HCT116 (cell line): Measurements from ENCODE around the gene PDZRN4. TPM values are rescaled to one million over a fixed set of nuclear protein-coding genes. Genes with fewer than 3 reads are reported as not detected.

Experiments used
- ATAC-seq: fragments of 200-7000 bp; cut with Tn5 transposase; 2 replicates; pipeline ENCODE4 v1.9.1; 2020; ENCODE audit warnings: mild to moderate bottlenecking, moderate library complexity
- BruUV-seq: library from RNA; stranded (reverse); fragments of 400-500 nt; replicated peaks from 2 replicates; lab custom pipeline; 2021; lab: Mats Ljungman, UMichigan
- CTCF ChIA-PET: fragments of 300-600 bp; sonication (Branson Sonifier 250); formaldehyde crosslinking; loops from one replicate; lab custom pipeline; 2021; ENCODE audit warnings: antibody characterized with exemption; lab: Charles Lee
- POLR2A ChIA-PET: fragments of 300-600, 350-600 bp; sonication (Branson Sonifier 250); formaldehyde crosslinking; loops from one replicate; lab custom pipeline; 2021; ENCODE audit warnings: antibody characterized with exemption; lab: Charles Lee
- RAD21 ChIA-PET, 2 experiments: fragments of 300-600 bp; sonication (Branson Sonifier 250); formaldehyde crosslinking; loops; one replicate each; lab custom pipeline; 2023; ENCODE audit warnings: low total read pairs in 2 of 2; ENCODE audit not compliant: uncharacterized antibody in 2 of 2, unreplicated experiment in 2 of 2, low non-redundant PET in 1 of 2; lab: Charles Lee
- DNase-seq: peaks from one replicate; pipeline ENCODE4 v3.0.0-alpha.2; 2010; ENCODE audit warnings: low read depth, low spot score
- H2AFZ ChIP-seq: fragments of 200-600 bp; shearing (Covaris generic), sonication (generic); 2 replicates; pipeline ENCODE4 v1.6.1; 2017; ENCODE audit warnings: low read depth, mixed run types, mixed read lengths, antibody characterized with exemption, low read length; ENCODE audit not compliant: poor library complexity, severe bottlenecking
- H3K27ac ChIP-seq: 2 replicates; pipeline ENCODE4 v1.5.1; 2012; ENCODE audit warnings: low read depth, low read length
- H3K27me3 ChIP-seq: fragments of 200-600 bp; sonication (generic); 2 replicates; pipeline ENCODE4 v1.6.1; 2016; ENCODE audit warnings: mixed run types, low read length, mixed read lengths; ENCODE audit not compliant: insufficient read depth
- H3K36me3 ChIP-seq, 2 experiments: fragments of 200-500 bp in 1 of 2; fragments of 200-600 bp in 1 of 2; sonication (Bioruptor generic) in 1 of 2; sonication (generic) in 1 of 2; 2 replicates each; pipeline versions ENCODE4 v1.5.1 to v1.6.1; 2014 to 2016; ENCODE audit warnings: low read length in 2 of 2, inconsistent platforms in 1 of 2, mixed read lengths in 1 of 2, mixed run types in 1 of 2; ENCODE audit not compliant: insufficient read depth in 2 of 2, control insufficient read depth in 1 of 2
- H3K4me1 ChIP-seq, 2 experiments: fragments of 200-600 bp in 1 of 2; sonication (generic) in 1 of 2; 2 replicates each; pipeline versions ENCODE4 v1.5.1 to v1.6.1; 2012 to 2017; ENCODE audit warnings: low read length in 2 of 2, inconsistent platforms in 1 of 2, mild to moderate bottlenecking in 1 of 2, mixed read lengths in 1 of 2, mixed run types in 1 of 2, moderate library complexity in 1 of 2; ENCODE audit not compliant: insufficient read depth in 2 of 2, control insufficient read depth in 1 of 2
- H3K4me2 ChIP-seq: fragments of 200-600 bp; sonication (generic); 2 replicates; pipeline ENCODE4 v1.6.1; 2017; ENCODE audit warnings: mixed run types, low read length, mixed read lengths
- H3K4me3 ChIP-seq, 2 experiments: fragments of 200-600 bp in 1 of 2; sonication (generic) in 1 of 2; replicated peaks in 1 of 2; 2 replicates each; pipeline ENCODE4 v1.5.1; 2011 to 2016; ENCODE audit warnings: low read length in 2 of 2, control low read depth in 1 of 2, low read depth in 1 of 2, mild to moderate bottlenecking in 1 of 2, mixed read lengths in 1 of 2, mixed run types in 1 of 2
- H3K79me2 ChIP-seq: fragments of 200-600 bp; sonication (generic); 2 replicates; pipeline ENCODE4 v1.6.1; 2017; ENCODE audit warnings: mild to moderate bottlenecking, mixed run types, low read length, moderate library complexity, mixed read lengths; ENCODE audit not compliant: insufficient read depth
- H3K9ac ChIP-seq: fragments of 200-600 bp; sonication (generic); 2 replicates; pipeline ENCODE4 v1.6.1; 2016; ENCODE audit warnings: low read length, mixed read lengths
- H3K9me2 ChIP-seq: fragments of 200-600 bp; sonication (generic), shearing (Covaris generic); 2 replicates; pipeline ENCODE4 v1.6.1; 2017; ENCODE audit warnings: mixed run types, mild to moderate bottlenecking, moderate library complexity; ENCODE audit not compliant: insufficient read depth
- H3K9me3 ChIP-seq, 2 experiments: fragments of 200-500 bp in 1 of 2; fragments of 200-600 bp in 1 of 2; sonication (Bioruptor generic) in 1 of 2; sonication (generic) in 1 of 2; 2 replicates each; pipeline ENCODE4 v1.6.1; 2014 to 2017; ENCODE audit warnings: low read length in 2 of 2, mixed read lengths in 2 of 2, inconsistent platforms in 1 of 2, low read depth in 1 of 2, mild to moderate bottlenecking in 1 of 2, mixed run types in 1 of 2, moderate library complexity in 1 of 2; ENCODE audit not compliant: control insufficient read depth in 1 of 2, insufficient read depth in 1 of 2
- H4K20me1 ChIP-seq: fragments of 200-600 bp; sonication (generic), shearing (Covaris generic); 2 replicates; pipeline ENCODE4 v1.6.1; 2017; ENCODE audit warnings: mixed run types, mild to moderate bottlenecking, moderate library complexity; ENCODE audit not compliant: insufficient read depth
- EZH2 ChIP-seq: fragments of 200-600 bp; sonication (generic); IDR thresholded peaks from 2 replicates; pipeline ENCODE4 v1.6.1; 2017; ENCODE audit warnings: antibody characterized with exemption, mixed run types
- EZH2phosphoT487 ChIP-seq: fragments of 200-600 bp; IDR thresholded peaks from 2 replicates; pipeline ENCODE4 v1.6.1; 2018; ENCODE audit warnings: antibody characterized with exemption, borderline replicate concordance
- FOSL1 ChIP-seq: IDR thresholded peaks from 2 replicates; pipeline ENCODE4 v1.6.1; 2012; ENCODE audit warnings: low read depth
- MAX ChIP-seq: IDR thresholded peaks from 2 replicates; pipeline ENCODE4 v1.6.1; 2012
- REST ChIP-seq: IDR thresholded peaks from 2 replicates; pipeline ENCODE4 v1.6.1; 2012; ENCODE audit warnings: low read depth
- SP1 ChIP-seq: IDR thresholded peaks from 2 replicates; pipeline ENCODE4 v1.6.1; 2012; ENCODE audit warnings: low read depth
- YY1 ChIP-seq: IDR thresholded peaks from 2 replicates; pipeline ENCODE4 v1.6.1; 2011; ENCODE audit warnings: low read length, low read depth, moderate library complexity, mild to moderate bottlenecking; ENCODE audit not compliant: insufficient replicate concordance; ENCODE audit errors: extremely low read depth
- ZFX ChIP-seq: fragments of 450-650 bp; IDR thresholded peaks from 2 replicates; pipeline ENCODE4 v1.6.1; 2017
- intact Hi-C: fragments of 100-400 bp; cut with micrococcal nuclease; formaldehyde crosslinking; loops from 2 replicates; pipeline ENCODE4 v1.10.0; 2022
- total RNA-seq: library from RNA; stranded (reverse); gene quantifications from one replicate; pipeline ENCODE4 v1.2.1, GENCODE V29; 2021; ENCODE audit not compliant: unreplicated experiment

Gene PDZRN4
- total RNA-seq, 1 experiment from 2014 or later: not detected

- TF ChIP-seq REST: no peak
- no peak for TF ChIP-seq EZH2
- no peak for TF ChIP-seq MAX
- TF ChIP-seq YY1: no peak
- no peak for TF ChIP-seq SP1
- no peak for TF ChIP-seq FOSL1
- no peak for TF ChIP-seq ZFX
Measured at GRCh38 chr12:41604830-41605229, 416.7 kb downstream of the PDZRN4 start (continued).

- RAD21 ChIA-PET: no interaction called here
- no peak overlapping the region for H3K4me3 ChIP-seq
- H3K9me2 ChIP-seq: no peaks in the 10 kb centered on the region
- intact Hi-C loops: no loop called here
- CTCF ChIA-PET: no interaction called here
- no peak for TF ChIP-seq EZH2phosphoT487
- no peaks in the 10 kb centered on the region for H3K4me1 ChIP-seq
- H3K4me2 ChIP-seq: no peak overlapping the region
- no TSS peak for BruUV-seq
- ATAC-seq: no peak
- POLR2A ChIA-PET: no interaction called here
- no peaks in the 10 kb centered on the region for H3K27me3 ChIP-seq
- no peak for DNase-seq
- H3K79me2 ChIP-seq: no peaks in the 10 kb centered on the region
- no peak overlapping the region for H3K9ac ChIP-seq
- H3K36me3 ChIP-seq: no peaks in the 10 kb centered on the region
- no peak overlapping the region for H3K27ac ChIP-seq
- H3K9me3 ChIP-seq: no peaks in the 10 kb centered on the region
- no peaks in the 10 kb centered on the region; the same call in 1 of the 2 replicates for H4K20me1 ChIP-seq
- H2AFZ ChIP-seq: no peak overlapping the region
Measured at GRCh38 chr12:41605545-41606305, 417.6 kb downstream of the PDZRN4 start.
